GM12872 (cell line): Measurements from ENCODE around the gene DUOXA1.
A peak's percentile ranks its signal among the peaks of the same experiment; 100 is the strongest.

Experiments used
- CTCF ChIP-seq: IDR thresholded peaks from 3 replicates; pipeline ENCODE4 v1.5.1; 2011; ENCODE audit warnings: low read depth, mild to moderate bottlenecking, low read length, moderate library complexity; ENCODE audit not compliant: insufficient read depth

The DUOXA1 gene

GRCh38 chr15:45141386-45141785 is 11.7 kb upstream of the DUOXA1 start:
- no peak for TF ChIP-seq CTCF

GRCh38 chr15:45140557-45141250 is 11.0 kb upstream of the DUOXA1 start:
- TF ChIP-seq CTCF: no peak

- TF ChIP-seq CTCF: no peak
These were observed 10.1 kb upstream of the DUOXA1 start for GRCh38 chr15:45139770-45140169.

- no peak for TF ChIP-seq CTCF
These were observed 9.4 kb upstream of the DUOXA1 start for GRCh38 chr15:45138814-45139765.

GRCh38 chr15:45137703-45138102 is 8.0 kb upstream of the DUOXA1 start:
- no peak for TF ChIP-seq CTCF

- peak; percentile 26; the same call in 1 of the 3 replicates for TF ChIP-seq CTCF
These were observed 6.7 kb upstream of the DUOXA1 start for GRCh38 chr15:45136378-45136764.
